Mucosa of stomach (tissue), 1 donor: Measurements from ENCODE around the gene CAMTA1.

Experiments
- H3K27me3 ChIP-seq: one replicate; pipeline ENCODE4 v1.7.0; 2013; ENCODE audit warnings: mild to moderate bottlenecking, low read length; ENCODE audit not compliant: control insufficient read depth, insufficient read depth
- H3K36me3 ChIP-seq: one replicate; pipeline ENCODE4 v1.7.0; 2013; ENCODE audit warnings: low read length; ENCODE audit not compliant: control insufficient read depth, insufficient read depth
- H3K4me1 ChIP-seq: one replicate; pipeline ENCODE4 v1.7.0; 2013; ENCODE audit warnings: mild to moderate bottlenecking, low read length; ENCODE audit not compliant: control insufficient read depth, insufficient read depth
- H3K4me3 ChIP-seq: one replicate; pipeline ENCODE4 v1.7.0; 2013; ENCODE audit warnings: low read length
- H3K9ac ChIP-seq: one replicate; pipeline ENCODE4 v1.7.0; 2013; ENCODE audit warnings: mild to moderate bottlenecking, low read length, moderate library complexity
- H3K9me3 ChIP-seq: one replicate; pipeline ENCODE4 v1.7.0; 2013; ENCODE audit warnings: mild to moderate bottlenecking, low read length, moderate library complexity; ENCODE audit not compliant: control insufficient read depth
- donor health status: Pancreatic carcinoma.

Gene CAMTA1

DNA sequence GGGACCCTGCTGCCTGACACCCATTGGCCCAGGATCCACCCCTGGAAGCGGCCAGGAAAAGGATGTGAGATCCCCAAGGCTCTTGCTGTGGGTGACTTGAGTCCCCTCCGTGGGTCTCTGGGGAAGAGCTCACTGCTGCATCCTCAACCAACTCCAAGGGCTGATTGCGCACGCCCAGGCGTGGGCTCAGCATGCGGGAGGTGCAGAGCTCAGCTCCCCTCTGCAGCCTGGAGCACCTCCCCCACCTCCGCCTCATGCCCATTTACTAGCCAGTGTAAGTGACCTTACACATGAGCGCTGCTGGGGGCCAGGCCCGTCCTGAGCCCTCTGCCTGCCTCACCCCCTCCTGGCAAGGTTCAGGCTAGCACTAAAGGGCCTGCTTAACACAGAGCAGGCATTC, 847.4 kb downstream of the CAMTA1 start:
- Histone ChIP-seq H3K9me3 (no peaks in the 10 kb centered on the region), H3K27me3 (peaks cover 4% of the 10 kb centered on the region), H3K36me3 (no peaks in the 10 kb centered on the region), H3K4me1 (no peaks in the 10 kb centered on the region), H3K4me3 (no peak overlapping the region), H3K9ac (no peak overlapping the region)

DNA sequence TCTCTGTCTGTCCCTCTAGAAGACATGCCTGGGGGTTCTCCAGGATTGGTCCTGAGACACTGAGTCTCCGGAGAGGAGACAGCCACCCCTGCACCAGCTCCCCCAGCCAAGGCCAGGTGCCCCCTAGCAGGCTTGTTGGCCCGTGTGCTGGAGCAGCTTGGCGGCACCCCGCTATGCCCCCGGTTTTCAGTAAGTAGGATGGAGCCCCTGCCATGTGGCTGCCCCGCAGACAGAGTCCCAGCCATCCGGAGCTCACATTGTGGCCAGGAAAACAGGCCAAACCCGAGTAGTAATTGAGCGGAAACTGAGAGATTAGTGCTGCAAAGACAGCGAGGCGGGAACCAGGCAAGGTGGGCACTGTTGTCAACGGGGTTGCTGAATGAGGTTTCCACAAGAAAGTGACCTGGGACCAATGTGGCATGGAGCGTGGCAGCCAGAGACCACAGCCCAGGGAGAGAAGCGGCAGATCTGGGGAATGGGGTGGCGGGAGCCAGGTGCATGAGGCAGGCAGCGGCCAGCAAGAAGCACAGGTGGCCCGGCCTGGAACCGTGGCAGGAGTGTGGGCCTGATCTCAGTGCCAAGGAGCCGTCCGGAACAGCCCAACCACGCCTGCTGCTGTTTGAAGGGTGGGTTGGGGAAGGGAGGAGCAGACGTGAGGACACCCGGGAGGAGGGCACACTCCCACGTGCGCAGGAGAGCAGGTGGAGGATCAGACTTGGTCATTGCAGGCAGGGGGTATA, 848.4 kb downstream of the CAMTA1 start:
- Histone ChIP-seq H3K9me3 (no peaks in the 10 kb centered on the region), H3K36me3 (no peaks in the 10 kb centered on the region), H3K27me3 (peaks cover 4% of the 10 kb centered on the region), H3K9ac (no peak overlapping the region), H3K4me3 (no peak overlapping the region), H3K4me1 (no peaks in the 10 kb centered on the region)

DNA sequence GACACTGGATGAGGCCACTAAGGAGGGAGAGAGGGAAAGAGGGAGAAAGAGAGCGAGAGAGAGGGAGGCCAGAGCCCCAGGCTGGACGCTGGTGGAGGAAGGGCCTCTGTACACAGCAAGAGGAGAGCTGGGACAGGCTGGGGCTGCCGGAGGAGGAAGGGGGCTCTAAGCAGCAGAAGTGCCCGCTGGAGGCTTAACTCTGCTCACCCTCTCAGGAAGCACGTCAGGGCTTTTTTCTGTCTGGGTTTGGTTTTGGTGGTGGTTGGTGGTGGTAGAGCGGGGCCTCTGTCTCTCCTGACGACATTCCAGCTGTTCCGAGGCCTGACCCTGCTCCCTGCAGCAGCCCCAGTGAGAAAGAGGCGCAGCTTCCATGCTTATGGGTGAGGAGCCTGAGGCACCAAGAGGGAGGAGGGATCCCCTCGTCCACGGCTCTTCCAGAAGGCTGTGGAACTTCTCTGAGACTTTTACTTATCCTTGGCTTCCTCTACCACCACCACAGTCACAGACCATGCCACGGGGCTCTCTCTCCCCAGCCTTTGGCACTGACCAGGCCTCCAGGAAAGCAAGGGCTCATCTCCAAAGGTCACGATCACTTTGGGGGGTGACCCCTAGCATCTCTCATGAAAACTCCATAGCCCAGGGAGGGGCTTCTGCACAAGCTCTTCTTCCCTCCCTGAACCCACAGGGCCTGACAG, 849.4 kb downstream of the CAMTA1 start:
- H3K27me3 ChIP-seq: peaks cover 4% of the 10 kb centered on the region

DNA sequence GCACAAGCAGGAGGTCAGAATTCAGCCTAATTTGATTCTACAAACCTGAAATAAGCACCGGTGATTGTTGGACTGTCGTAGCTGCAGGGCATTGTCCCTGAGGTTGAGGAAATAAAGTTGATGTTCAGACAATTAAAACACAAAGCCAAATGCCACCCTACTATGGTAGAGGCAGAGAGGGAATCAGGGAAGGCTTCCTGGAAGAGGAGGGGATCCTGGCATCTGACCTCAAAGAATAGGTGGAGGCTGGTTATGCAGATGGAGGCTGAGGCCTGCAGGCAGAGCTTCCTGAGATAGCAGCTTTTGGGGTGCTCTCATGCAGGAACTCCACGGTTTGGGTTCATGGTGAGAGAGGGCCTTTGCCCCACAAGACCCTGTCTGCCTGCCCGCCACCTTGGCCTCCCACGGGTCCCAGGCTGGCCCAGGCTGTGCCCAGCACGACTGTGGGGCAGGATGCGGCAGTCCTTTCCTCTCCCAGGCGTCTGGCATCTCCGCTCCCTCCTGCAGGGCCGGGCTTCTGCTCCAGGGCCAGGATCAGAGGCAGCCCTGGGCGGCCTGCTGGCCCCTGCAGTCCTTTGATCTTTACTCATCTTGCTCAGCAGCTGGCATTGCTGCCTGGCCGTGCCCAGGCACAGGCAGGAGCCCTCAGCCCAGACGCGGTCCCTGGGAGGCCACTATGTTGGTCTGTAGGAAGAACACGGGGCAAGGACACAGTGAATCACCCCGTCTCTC, 851.7 kb downstream of the CAMTA1 start:
- Histone ChIP-seq H3K9ac (no peak overlapping the region), H3K36me3 (no peaks in the 10 kb centered on the region), H3K27me3 (no peaks in the 10 kb centered on the region), H3K4me1 (no peaks in the 10 kb centered on the region), H3K9me3 (no peaks in the 10 kb centered on the region), H3K4me3 (no peak overlapping the region)

More for the DNA sequence above, 849.4 kb downstream of the CAMTA1 start:
- Histone ChIP-seq H3K36me3 (no peaks in the 10 kb centered on the region), H3K9ac (no peak overlapping the region), H3K4me3 (no peak overlapping the region), H3K4me1 (no peaks in the 10 kb centered on the region), H3K9me3 (no peaks in the 10 kb centered on the region)

DNA sequence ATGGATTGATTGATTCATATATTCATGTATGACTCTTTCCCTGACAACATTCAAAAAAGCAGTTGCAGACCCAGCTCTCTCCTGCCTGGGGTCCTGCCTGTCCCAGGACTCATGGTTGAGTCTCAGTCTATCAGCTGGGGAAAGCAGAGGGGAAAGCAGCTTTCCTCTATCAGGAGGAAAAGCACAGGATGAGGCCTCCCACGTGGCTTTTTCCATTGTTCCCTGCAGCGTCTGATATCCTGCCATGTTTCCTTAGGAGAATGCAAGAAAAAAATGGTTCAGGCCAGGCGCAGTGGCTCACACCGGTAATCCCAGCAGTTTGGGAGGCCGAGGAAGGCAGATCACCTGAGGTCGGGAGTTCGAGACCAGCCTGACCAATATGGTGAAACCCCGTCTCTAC, 852.8 kb downstream of the CAMTA1 start:
- no peak overlapping the region for H3K9ac ChIP-seq
- H3K4me3 ChIP-seq: no peak overlapping the region
- no peaks in the 10 kb centered on the region for H3K36me3 ChIP-seq
- H3K4me1 ChIP-seq: no peaks in the 10 kb centered on the region
- no peaks in the 10 kb centered on the region for H3K9me3 ChIP-seq
- no peaks in the 10 kb centered on the region for H3K27me3 ChIP-seq

DNA sequence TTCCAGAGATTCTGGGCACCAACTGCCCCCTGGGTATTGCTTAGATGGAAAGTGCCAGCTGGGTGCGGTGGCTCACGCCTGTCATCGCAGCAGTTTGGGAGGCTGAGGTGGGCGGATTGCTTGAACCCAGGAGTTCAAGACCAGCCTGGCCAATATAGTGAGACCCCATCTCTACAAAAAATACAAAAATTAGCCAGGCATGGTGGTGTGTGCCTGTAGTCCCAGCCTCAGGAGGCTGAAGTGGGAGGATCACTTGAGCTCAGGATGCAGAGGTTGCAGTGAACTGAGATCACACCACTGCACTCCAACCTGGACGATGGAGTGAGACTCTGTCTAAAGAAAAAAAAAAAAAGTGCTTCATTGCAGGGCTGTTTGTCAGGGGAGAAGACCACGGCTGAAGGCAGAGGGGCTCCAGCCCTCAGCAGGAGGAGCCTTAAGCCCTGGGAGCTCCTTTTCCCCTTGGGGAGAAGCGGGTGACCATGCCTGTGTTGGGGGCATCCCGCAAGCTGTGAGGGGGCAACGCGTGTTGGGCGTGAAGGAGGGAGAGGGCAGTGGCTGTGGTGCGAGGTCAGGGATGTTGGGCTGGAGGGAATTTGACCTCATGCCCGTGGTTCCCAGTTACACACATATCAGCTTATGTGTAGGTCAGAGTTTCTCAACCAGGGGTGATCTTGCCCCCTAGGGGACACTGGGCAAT, 854.3 kb downstream of the CAMTA1 start:
- H3K4me3 ChIP-seq: no peak overlapping the region
- H3K36me3 ChIP-seq: no peaks in the 10 kb centered on the region
- no peaks in the 10 kb centered on the region for H3K27me3 ChIP-seq
- H3K4me1 ChIP-seq: no peaks in the 10 kb centered on the region
- no peak overlapping the region for H3K9ac ChIP-seq
- H3K9me3 ChIP-seq: no peaks in the 10 kb centered on the region

DNA sequence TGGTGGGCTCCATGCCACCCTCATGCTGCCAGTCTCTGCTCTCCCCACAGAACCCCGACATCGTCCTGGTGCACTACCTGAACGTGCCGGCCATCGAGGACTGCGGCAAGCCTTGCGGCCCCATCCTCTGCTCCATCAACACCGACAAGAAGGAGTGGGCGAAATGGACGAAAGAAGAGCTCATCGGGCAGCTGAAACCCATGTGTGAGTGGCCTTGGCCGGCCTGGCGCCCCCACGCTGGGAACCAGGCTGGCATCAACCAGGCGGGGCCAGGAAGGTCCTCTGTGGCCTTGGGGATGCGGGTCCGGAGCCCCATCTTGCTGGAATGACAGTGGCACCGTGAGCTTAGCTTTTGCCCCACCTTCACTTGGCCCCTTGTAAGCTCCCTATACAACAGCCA, 855.1 kb downstream of the CAMTA1 start:
- no peaks in the 10 kb centered on the region for H3K36me3 ChIP-seq
- H3K27me3 ChIP-seq: no peaks in the 10 kb centered on the region
- H3K4me3 ChIP-seq: no peak overlapping the region
- H3K4me1 ChIP-seq: no peaks in the 10 kb centered on the region
- no peak overlapping the region for H3K9ac ChIP-seq
- H3K9me3 ChIP-seq: no peaks in the 10 kb centered on the region

DNA sequence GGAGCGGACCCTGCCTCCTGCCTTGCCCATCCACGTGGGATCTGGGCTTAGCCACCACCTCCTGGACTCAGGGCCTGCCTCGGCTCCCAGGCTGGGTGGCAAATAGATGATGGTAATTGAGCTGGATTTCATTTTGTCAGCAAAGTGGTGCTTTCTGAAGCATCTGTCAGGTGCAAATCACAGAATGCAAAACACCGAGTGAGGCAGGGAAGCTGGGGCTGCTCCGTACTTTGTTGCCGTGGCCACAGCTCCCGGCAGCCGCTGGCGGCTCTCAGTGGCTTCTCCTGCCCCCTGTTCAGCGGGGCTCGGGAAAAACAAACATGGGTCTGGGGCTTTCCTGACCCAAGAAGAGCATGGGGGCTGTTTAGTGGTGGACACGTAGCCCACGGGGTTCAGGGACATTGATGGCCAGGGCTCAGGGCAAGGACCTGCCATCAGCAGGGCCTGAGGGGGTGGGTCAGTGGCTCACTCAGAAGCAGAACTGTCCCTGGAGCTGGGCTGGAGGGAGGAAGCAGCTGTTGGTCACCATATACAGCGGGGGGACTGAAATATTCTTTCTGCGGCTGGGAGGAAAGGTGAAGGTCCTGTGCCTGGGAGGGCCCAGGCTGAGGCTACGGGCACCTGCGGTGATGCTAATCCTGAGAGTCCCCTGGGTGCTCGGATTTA, 855.8 kb downstream of the CAMTA1 start:
- peaks cover 5% of the 10 kb centered on the region for H3K4me1 ChIP-seq

DNA sequence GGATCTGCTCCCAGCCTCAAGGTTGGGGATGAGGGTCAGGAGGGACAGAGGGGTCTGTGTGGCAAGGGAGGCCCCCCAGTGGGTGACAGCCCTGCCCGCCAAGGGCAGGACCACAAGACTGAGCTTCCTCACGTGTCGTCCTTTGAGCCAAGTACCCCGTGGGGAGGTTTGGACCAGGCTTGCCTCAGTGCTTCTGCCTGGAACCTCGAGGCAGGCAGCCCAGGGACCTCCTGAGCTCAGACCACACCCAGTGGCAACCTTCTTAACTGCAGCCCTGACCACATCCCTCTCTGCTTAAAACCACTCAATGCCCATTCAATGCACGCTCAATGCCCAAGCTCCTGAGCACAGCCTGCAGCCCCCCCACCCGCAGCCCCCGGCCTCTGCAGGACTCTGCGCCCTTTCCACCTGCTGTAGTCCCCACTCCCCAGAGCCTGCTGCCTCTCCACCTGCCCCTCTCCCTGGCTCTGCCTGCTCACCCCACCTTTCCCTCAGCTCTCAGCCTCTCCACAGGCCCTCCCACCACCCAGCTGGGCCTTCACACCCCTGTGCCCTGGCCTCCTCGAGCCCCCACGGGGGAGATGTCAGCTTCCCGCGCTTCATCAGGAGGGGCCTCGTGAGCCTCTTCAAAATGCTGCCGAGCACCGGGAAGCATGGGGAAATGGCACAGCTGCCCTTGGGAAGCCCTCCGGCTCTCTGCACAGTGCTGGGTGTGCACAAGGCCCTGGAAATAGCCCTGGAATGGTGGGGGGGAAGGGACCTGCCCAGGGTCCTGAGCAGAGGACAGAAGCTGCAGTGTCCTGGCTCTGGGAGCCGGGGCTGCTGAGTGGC, 856.5 kb downstream of the CAMTA1 start:
- Histone ChIP-seq H3K36me3 (no peaks in the 10 kb centered on the region), H3K4me1 (peaks cover 12% of the 10 kb centered on the region), H3K27me3 (no peaks in the 10 kb centered on the region), H3K9ac (no peak overlapping the region), H3K9me3 (no peaks in the 10 kb centered on the region), H3K4me3 (no peak overlapping the region)

More for the DNA sequence above, 855.8 kb downstream of the CAMTA1 start:
- Histone ChIP-seq H3K4me3 (no peak overlapping the region), H3K9me3 (no peaks in the 10 kb centered on the region), H3K36me3 (no peaks in the 10 kb centered on the region), H3K9ac (no peak overlapping the region), H3K27me3 (no peaks in the 10 kb centered on the region)

DNA sequence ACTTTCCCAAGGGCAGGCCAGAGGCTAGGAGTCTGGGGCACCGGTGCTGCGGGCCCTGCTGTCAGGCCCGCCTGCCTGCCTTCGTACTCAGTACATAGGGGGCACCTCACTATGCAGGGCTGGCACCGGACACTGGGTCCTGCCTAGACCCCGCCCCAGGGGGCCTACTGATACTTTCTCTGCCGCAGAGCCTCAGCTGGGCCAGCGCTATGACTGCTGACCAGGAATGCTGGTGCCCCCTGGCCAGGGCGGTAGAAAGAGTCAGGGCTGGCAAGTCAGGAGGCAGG, 857.1 kb downstream of the CAMTA1 start:
- no peak overlapping the region for H3K4me3 ChIP-seq
- H3K36me3 ChIP-seq: no peaks in the 10 kb centered on the region
- peaks cover 17% of the 10 kb centered on the region for H3K4me1 ChIP-seq
- H3K9ac ChIP-seq: no peak overlapping the region
- H3K9me3 ChIP-seq: no peaks in the 10 kb centered on the region
- no peaks in the 10 kb centered on the region for H3K27me3 ChIP-seq
